Mucosa of rectum (tissue), 2 donors: ENCODE results near the gene CCDC150.
"Not testable (repeated sequence)": the region's sequence is repeated elsewhere in the genome, so short reads cannot be mapped to it uniquely, and the experiment has no call there.

Experiments
- H3K27ac ChIP-seq, 2 donors: one replicate each; pipeline ENCODE4 v1.7.0; 2013; ENCODE audit warnings: inconsistent platforms in 2 of 2, low read depth in 2 of 2, low read length in 2 of 2
- H3K27me3 ChIP-seq, 2 donors: one replicate each; pipeline ENCODE4 v1.7.0; 2013; ENCODE audit warnings: low read length in 2 of 2; ENCODE audit not compliant: control insufficient read depth in 2 of 2, insufficient read depth in 2 of 2
- H3K36me3 ChIP-seq, 2 donors: one replicate each; pipeline ENCODE4 v1.7.0; 2013; ENCODE audit warnings: low read length in 2 of 2; ENCODE audit not compliant: control insufficient read depth in 2 of 2, insufficient read depth in 2 of 2
- H3K4me1 ChIP-seq, 2 donors: one replicate each; pipeline ENCODE4 v1.7.0; 2013; ENCODE audit warnings: low read length in 2 of 2, mild to moderate bottlenecking in 1 of 2; ENCODE audit not compliant: control insufficient read depth in 2 of 2, insufficient read depth in 2 of 2
- H3K4me3 ChIP-seq, 2 donors: one replicate each; pipeline ENCODE4 v1.7.0; 2013; ENCODE audit warnings: low read length in 2 of 2
- H3K9ac ChIP-seq, 2 donors: one replicate each; pipeline ENCODE4 v1.7.0; 2013; ENCODE audit warnings: low read length in 2 of 2, low read depth in 1 of 2, mild to moderate bottlenecking in 1 of 2
- H3K9me3 ChIP-seq, 2 donors: one replicate each; pipeline ENCODE4 v1.7.0; 2013; ENCODE audit warnings: low read length in 2 of 2; ENCODE audit not compliant: control insufficient read depth in 2 of 2
- donor health status: healthy.
- donor health status: Normal muscosa, but diverticular disease.

Gene CCDC150

DNA sequence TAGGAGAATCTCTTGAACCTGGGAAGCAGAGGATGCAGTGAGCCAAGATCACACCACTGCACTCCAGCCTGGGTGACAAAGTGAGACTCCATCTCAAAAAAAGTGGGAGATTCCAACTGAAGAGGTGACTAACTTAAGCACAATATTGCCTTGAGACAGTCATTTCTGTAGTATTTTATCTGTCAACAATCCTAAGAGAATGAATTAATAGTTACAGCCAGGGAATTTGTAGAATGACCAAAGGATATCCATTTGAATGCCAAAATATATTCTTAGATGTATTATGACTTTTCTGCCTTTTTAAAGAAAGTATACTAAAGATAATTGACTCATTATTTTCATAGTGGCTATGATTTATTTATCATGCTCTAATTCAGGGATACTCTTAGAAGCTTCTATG lies 40.7 kb upstream of the CCDC150 start:
- H3K36me3 ChIP-seq, result no peaks in the 10 kb centered on the region
- no peaks in the 10 kb centered on the region for H3K4me1 ChIP-seq
- no peak overlapping the region for H3K4me3 ChIP-seq
- H3K9me3 ChIP-seq, result no peaks in the 10 kb centered on the region
- H3K9ac ChIP-seq, result no peak overlapping the region
- H3K27me3 ChIP-seq, result peaks cover 4 to 10% of the 10 kb centered on the region in 2 donors
- H3K27ac ChIP-seq, result no peak overlapping the region

- Histone ChIP-seq H3K9ac (no peak overlapping the region), H3K36me3 (no peaks in the 10 kb centered on the region), H3K9me3 (no peaks in the 10 kb centered on the region), H3K27me3 (no peaks in the 10 kb centered on the region), H3K4me3 (no peak overlapping the region), H3K27ac (no peak overlapping the region), H3K4me1 (no peaks in the 10 kb centered on the region)
Observed at GRCh38 chr2:196601430-196602306, 37.8 kb upstream of the CCDC150 start.

- Histone ChIP-seq H3K4me1 (no peaks in the 10 kb centered on the region), H3K4me3 (no peak overlapping the region), H3K27ac (no peak overlapping the region), H3K27me3 (no peaks in the 10 kb centered on the region), H3K36me3 (no peaks in the 10 kb centered on the region), H3K9ac (no peak overlapping the region), H3K9me3 (no peaks in the 10 kb centered on the region)
Observed at GRCh38 chr2:196604196-196604595, 35.3 kb upstream of the CCDC150 start.

DNA sequence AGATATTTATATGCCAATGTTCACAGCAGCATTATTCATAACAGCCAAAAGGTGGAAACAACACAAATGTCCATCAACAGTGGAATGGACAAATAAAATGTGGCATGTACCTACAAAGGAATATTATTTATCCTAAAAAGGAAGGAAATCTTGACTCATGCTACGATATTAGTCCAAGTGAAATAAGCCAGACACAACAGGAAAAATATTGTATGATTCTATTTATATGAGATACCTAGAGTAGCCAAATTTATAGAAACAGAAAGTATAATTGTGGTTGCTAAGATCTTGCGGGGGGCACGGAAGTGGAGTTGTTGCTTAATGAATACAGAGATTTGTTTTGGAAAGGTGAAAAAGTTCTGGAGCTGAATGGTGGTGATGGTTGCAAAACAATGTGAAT lies 33.0 kb upstream of the CCDC150 start:
- no peak overlapping the region for H3K4me3 ChIP-seq
- no peak overlapping the region for H3K9ac ChIP-seq
- no peak overlapping the region for H3K27ac ChIP-seq
- H3K27me3 ChIP-seq, result no peaks in the 10 kb centered on the region
- H3K4me1 ChIP-seq, result no peaks in the 10 kb centered on the region
- no peaks in the 10 kb centered on the region for H3K36me3 ChIP-seq
- no peaks in the 10 kb centered on the region for H3K9me3 ChIP-seq

DNA sequence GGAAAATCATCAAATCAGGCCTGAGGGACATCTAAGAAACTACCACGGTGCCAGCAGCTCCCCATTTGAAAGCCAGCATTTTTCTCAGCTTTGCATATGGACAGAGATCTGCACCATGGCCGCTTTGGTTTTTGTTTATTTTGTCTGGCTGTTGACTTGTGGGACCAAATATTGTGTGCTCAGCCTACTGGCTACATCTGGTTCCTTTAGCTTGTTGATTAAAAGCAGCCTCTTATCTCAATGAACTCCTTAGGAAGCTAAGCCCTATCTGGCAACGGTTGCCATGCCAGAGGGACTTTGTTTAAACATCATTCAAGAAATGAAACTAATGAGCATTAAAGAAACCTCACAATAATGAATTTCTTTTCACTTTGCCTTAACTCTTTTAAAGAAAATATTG lies 32.4 kb upstream of the CCDC150 start:
- Histone ChIP-seq H3K27me3 (no peaks in the 10 kb centered on the region), H3K27ac (no peak overlapping the region), H3K9ac (no peak overlapping the region), H3K36me3 (no peaks in the 10 kb centered on the region), H3K4me3 (no peak overlapping the region), H3K9me3 (no peaks in the 10 kb centered on the region), H3K4me1 (no peaks in the 10 kb centered on the region)

- H3K27me3 ChIP-seq, H3K9ac ChIP-seq, H3K36me3 ChIP-seq, H3K9me3 ChIP-seq, H3K4me3 ChIP-seq, H3K27ac ChIP-seq, H3K4me1 ChIP-seq: not testable (repeated sequence)
Observed at GRCh38 chr2:196607896-196608295, 31.6 kb upstream of the CCDC150 start.

DNA sequence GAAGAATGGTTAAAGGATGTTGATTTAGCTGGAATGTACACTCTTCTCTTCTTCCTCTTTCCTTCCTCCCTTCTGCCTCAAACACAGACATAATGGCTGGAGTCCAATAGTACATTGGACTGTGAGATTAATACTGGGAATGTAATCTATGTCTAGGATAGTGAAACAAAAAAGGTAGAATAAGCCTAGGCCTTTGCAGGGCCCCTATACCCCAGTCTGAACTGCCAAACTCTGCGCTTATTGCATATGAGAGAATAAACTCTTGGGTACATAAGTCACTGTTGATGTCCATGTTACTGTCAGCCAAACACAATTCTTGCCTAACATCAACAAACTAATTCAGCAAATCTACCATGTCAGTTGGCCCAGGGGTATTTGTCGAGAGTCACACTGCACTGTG lies 29.7 kb upstream of the CCDC150 start:
- Histone ChIP-seq H3K4me3 (no peak overlapping the region), H3K4me1 (no peaks in the 10 kb centered on the region), H3K9ac (no peak overlapping the region), H3K27ac (no peak overlapping the region), H3K27me3 (no peaks in the 10 kb centered on the region), H3K36me3 (no peaks in the 10 kb centered on the region), H3K9me3 (no peaks in the 10 kb centered on the region)

DNA sequence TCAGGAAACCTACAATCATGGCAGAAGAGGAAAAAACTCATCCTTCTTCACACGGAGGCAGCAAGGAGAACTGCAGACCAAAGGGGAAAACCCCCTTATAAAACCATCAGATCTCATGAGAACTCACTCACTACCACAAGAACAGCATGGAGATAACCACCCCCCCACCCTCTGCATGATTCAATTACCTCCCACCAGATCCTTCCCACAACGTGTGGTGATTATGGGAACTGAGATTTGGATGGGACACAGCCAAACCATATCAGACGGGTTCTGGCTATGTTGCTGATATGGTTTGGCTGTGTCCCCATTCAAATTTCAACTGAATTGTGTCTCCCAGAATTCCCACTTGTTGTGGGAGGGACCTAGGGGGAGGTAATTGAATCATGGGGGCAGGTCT lies 28.7 kb upstream of the CCDC150 start:
- no peaks in the 10 kb centered on the region for H3K27me3 ChIP-seq
- no peak overlapping the region for H3K4me3 ChIP-seq
- no peaks in the 10 kb centered on the region for H3K4me1 ChIP-seq
- no peak overlapping the region for H3K9ac ChIP-seq
- no peaks in the 10 kb centered on the region for H3K36me3 ChIP-seq
- H3K27ac ChIP-seq, result no peak overlapping the region
- no peaks in the 10 kb centered on the region for H3K9me3 ChIP-seq

DNA sequence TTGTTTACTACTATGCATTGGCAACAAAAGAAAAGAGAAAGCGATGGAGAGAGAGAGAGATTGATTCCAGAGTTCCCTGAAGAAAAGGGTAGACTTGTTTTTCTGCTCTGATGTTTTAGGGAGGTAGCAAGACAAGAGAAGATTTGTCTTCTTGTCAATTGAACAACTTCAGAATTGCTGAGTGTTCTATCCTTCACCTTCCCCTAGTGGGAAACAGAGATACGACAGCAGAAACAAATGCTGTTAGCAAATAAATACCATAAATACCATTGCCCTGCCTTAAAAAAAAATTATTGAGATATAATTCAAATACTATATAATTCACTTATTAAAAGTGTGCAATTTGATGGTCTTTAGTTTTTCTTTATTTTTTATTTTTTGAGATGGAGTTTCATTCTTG lies 26.2 kb upstream of the CCDC150 start:
- H3K9me3 ChIP-seq, result no peaks in the 10 kb centered on the region
- H3K4me3 ChIP-seq, result no peak overlapping the region
- H3K9ac ChIP-seq, result no peak overlapping the region
- H3K27me3 ChIP-seq, result no peaks in the 10 kb centered on the region
- no peaks in the 10 kb centered on the region for H3K36me3 ChIP-seq
- no peaks in the 10 kb centered on the region for H3K4me1 ChIP-seq
- H3K27ac ChIP-seq, result no peak overlapping the region

DNA sequence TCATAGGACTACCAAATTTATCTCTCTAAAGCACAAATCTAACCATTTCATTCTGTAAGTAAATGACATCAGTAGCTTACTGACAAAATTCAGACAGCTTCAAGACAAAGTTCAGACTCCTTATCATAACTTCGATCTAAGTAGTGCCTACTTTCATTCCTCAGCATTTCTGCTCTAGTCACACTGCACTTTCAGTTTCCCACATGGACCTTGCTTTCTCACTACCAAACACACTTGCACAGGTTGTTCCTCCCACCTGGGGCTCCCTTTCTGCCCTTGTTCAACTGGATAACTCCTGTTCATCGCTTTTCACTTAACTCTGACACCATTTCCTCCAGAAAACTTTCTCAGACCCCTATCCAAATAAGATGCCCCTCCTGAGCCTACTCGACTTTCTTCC lies 22.1 kb upstream of the CCDC150 start:
- no peak overlapping the region for H3K9ac ChIP-seq
- H3K36me3 ChIP-seq, result no peaks in the 10 kb centered on the region
- H3K27ac ChIP-seq, result no peak overlapping the region
- no peaks in the 10 kb centered on the region for H3K4me1 ChIP-seq
- H3K9me3 ChIP-seq, result no peaks in the 10 kb centered on the region
- H3K27me3 ChIP-seq, result no peaks in the 10 kb centered on the region
- H3K4me3 ChIP-seq, result no peak overlapping the region
